ENCODE measurements around the gene ACTR8. TPM values are rescaled to one million over a fixed set of nuclear protein-coding genes. Genes with fewer than 3 reads are reported as not detected.

Gene ACTR8
- total RNA-seq, 1 experiment from 2014 or later, result 29.9 TPM

DNA sequence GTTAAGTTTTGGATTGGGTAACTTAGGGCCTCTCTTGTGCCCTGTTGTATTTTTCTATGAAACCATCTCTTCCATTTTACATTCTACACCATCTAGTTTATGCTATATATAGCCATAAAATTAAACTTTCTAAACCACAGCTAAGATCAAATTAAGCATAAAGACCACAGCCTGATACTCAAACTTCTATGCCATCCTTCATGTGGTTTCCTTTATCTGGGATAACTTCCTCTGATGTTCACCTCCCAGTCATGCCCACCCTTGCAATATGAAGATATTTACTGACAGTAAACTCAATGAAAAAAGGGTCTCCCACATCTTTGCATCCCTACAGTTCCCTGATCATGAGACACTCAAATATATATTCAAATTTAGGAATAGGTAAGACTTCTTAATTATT lies 5.5 kb upstream of the ACTR8 start:
- ChIA-PET POLR2A (no interaction called here), CTCF (no interaction called here)
- Mint-ChIP-seq H3K27ac (no peak overlapping the region), H3K36me3 (peaks cover 23% of the 10 kb centered on the region), H3K4me3 (no peak overlapping the region), H3K9me3 (no peaks in the 10 kb centered on the region), H3K4me1 (peaks cover 18% of the 10 kb centered on the region), H3K27me3 (ENCODE audit: low read depth) (no peaks in the 10 kb centered on the region)
- DNase-seq (ENCODE audit: low spot score) (no peak), ATAC-seq (no peak)
- TF ChIP-seq, protein P1, sequence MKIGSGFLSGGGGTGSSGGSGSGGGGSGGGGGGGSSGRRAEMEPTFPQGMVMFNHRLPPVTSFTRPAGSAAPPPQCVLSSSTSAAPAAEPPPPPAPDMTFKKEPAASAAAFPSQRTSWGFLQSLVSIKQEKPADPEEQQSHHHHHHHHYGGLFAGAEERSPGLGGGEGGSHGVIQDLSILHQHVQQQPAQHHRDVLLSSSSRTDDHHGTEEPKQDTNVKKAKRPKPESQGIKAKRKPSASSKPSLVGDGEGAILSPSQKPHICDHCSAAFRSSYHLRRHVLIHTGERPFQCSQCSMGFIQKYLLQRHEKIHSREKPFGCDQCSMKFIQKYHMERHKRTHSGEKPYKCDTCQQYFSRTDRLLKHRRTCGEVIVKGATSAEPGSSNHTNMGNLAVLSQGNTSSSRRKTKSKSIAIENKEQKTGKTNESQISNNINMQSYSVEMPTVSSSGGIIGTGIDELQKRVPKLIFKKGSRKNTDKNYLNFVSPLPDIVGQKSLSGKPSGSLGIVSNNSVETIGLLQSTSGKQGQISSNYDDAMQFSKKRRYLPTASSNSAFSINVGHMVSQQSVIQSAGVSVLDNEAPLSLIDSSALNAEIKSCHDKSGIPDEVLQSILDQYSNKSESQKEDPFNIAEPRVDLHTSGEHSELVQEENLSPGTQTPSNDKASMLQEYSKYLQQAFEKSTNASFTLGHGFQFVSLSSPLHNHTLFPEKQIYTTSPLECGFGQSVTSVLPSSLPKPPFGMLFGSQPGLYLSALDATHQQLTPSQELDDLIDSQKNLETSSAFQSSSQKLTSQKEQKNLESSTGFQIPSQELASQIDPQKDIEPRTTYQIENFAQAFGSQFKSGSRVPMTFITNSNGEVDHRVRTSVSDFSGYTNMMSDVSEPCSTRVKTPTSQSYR (CRISPR knock-in tag; IDR thresholded peaks at IDR 0.05), result no peak

DNA sequence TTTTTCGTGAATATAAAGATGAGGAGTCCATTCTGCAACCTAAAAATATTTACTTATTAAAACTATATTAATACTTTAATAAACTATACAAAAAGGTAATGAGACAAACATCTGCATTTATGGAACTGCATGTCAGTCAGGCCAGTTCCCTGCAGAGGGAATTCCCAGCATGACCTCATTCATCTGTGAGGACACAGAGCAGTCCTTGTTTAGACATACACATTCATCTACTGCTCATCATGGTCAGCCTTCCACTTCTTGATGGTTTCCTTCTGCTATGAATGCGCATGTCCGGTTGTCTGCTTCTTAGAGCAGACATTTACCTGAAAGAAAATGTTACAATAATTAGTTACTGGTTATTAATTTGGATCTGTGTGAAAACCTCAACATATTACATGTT lies 3.3 kb upstream of the ACTR8 start:
- no peak for ATAC-seq
- Mint-ChIP-seq H3K9me3 (no peaks in the 10 kb centered on the region), H3K27ac (no peak overlapping the region), H3K4me3 (no peak overlapping the region), H3K27me3 (ENCODE audit: low read depth) (no peaks in the 10 kb centered on the region), H3K36me3 (peaks cover 23% of the 10 kb centered on the region), H3K4me1 (peaks cover 17% of the 10 kb centered on the region)
- POLR2A ChIA-PET, result no interaction called here
- no peak for DNase-seq (ENCODE audit: low spot score)
- CTCF ChIA-PET, result no interaction called here
- no peak for TF ChIP-seq TP53 (CRISPR knock-in tag; IDR thresholded peaks at IDR 0.05)
- TF ChIP-seq, protein P2, sequence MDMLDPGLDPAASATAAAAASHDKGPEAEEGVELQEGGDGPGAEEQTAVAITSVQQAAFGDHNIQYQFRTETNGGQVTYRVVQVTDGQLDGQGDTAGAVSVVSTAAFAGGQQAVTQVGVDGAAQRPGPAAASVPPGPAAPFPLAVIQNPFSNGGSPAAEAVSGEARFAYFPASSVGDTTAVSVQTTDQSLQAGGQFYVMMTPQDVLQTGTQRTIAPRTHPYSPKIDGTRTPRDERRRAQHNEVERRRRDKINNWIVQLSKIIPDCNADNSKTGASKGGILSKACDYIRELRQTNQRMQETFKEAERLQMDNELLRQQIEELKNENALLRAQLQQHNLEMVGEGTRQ (CRISPR knock-in tag; IDR thresholded peaks at IDR 0.05), result no peak
- TF ChIP-seq, protein P3, sequence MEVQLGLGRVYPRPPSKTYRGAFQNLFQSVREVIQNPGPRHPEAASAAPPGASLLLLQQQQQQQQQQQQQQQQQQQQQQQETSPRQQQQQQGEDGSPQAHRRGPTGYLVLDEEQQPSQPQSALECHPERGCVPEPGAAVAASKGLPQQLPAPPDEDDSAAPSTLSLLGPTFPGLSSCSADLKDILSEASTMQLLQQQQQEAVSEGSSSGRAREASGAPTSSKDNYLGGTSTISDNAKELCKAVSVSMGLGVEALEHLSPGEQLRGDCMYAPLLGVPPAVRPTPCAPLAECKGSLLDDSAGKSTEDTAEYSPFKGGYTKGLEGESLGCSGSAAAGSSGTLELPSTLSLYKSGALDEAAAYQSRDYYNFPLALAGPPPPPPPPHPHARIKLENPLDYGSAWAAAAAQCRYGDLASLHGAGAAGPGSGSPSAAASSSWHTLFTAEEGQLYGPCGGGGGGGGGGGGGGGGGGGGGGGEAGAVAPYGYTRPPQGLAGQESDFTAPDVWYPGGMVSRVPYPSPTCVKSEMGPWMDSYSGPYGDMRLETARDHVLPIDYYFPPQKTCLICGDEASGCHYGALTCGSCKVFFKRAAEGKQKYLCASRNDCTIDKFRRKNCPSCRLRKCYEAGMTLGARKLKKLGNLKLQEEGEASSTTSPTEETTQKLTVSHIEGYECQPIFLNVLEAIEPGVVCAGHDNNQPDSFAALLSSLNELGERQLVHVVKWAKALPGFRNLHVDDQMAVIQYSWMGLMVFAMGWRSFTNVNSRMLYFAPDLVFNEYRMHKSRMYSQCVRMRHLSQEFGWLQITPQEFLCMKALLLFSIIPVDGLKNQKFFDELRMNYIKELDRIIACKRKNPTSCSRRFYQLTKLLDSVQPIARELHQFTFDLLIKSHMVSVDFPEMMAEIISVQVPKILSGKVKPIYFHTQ (CRISPR knock-in tag; IDR thresholded peaks at IDR 0.05), result no peak
- no peak for TF ChIP-seq SP1 (CRISPR knock-in tag; conservative IDR thresholded peaks at IDR 0.05)
- TF ChIP-seq OVOL2 (CRISPR knock-in tag; IDR thresholded peaks at IDR 0.05; ENCODE audit: borderline replicate concordance), result no peak
- TF ChIP-seq, protein P4, sequence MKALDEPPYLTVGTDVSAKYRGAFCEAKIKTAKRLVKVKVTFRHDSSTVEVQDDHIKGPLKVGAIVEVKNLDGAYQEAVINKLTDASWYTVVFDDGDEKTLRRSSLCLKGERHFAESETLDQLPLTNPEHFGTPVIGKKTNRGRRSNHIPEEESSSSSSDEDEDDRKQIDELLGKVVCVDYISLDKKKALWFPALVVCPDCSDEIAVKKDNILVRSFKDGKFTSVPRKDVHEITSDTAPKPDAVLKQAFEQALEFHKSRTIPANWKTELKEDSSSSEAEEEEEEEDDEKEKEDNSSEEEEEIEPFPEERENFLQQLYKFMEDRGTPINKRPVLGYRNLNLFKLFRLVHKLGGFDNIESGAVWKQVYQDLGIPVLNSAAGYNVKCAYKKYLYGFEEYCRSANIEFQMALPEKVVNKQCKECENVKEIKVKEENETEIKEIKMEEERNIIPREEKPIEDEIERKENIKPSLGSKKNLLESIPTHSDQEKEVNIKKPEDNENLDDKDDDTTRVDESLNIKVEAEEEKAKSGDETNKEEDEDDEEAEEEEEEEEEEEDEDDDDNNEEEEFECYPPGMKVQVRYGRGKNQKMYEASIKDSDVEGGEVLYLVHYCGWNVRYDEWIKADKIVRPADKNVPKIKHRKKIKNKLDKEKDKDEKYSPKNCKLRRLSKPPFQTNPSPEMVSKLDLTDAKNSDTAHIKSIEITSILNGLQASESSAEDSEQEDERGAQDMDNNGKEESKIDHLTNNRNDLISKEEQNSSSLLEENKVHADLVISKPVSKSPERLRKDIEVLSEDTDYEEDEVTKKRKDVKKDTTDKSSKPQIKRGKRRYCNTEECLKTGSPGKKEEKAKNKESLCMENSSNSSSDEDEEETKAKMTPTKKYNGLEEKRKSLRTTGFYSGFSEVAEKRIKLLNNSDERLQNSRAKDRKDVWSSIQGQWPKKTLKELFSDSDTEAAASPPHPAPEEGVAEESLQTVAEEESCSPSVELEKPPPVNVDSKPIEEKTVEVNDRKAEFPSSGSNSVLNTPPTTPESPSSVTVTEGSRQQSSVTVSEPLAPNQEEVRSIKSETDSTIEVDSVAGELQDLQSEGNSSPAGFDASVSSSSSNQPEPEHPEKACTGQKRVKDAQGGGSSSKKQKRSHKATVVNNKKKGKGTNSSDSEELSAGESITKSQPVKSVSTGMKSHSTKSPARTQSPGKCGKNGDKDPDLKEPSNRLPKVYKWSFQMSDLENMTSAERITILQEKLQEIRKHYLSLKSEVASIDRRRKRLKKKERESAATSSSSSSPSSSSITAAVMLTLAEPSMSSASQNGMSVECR (CRISPR knock-in tag; IDR thresholded peaks at IDR 0.05; ENCODE audit: borderline replicate concordance), result no peak
- TF ChIP-seq, protein P5, sequence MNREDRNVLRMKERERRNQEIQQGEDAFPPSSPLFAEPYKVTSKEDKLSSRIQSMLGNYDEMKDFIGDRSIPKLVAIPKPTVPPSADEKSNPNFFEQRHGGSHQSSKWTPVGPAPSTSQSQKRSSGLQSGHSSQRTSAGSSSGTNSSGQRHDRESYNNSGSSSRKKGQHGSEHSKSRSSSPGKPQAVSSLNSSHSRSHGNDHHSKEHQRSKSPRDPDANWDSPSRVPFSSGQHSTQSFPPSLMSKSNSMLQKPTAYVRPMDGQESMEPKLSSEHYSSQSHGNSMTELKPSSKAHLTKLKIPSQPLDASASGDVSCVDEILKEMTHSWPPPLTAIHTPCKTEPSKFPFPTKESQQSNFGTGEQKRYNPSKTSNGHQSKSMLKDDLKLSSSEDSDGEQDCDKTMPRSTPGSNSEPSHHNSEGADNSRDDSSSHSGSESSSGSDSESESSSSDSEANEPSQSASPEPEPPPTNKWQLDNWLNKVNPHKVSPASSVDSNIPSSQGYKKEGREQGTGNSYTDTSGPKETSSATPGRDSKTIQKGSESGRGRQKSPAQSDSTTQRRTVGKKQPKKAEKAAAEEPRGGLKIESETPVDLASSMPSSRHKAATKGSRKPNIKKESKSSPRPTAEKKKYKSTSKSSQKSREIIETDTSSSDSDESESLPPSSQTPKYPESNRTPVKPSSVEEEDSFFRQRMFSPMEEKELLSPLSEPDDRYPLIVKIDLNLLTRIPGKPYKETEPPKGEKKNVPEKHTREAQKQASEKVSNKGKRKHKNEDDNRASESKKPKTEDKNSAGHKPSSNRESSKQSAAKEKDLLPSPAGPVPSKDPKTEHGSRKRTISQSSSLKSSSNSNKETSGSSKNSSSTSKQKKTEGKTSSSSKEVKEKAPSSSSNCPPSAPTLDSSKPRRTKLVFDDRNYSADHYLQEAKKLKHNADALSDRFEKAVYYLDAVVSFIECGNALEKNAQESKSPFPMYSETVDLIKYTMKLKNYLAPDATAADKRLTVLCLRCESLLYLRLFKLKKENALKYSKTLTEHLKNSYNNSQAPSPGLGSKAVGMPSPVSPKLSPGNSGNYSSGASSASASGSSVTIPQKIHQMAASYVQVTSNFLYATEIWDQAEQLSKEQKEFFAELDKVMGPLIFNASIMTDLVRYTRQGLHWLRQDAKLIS (CRISPR knock-in tag; IDR thresholded peaks at IDR 0.05; ENCODE audit: borderline replicate concordance), result no peak
- TF ChIP-seq, protein P6, sequence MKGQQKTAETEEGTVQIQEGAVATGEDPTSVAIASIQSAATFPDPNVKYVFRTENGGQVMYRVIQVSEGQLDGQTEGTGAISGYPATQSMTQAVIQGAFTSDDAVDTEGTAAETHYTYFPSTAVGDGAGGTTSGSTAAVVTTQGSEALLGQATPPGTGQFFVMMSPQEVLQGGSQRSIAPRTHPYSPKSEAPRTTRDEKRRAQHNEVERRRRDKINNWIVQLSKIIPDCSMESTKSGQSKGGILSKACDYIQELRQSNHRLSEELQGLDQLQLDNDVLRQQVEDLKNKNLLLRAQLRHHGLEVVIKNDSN (CRISPR knock-in tag; IDR thresholded peaks at IDR 0.05), result no peak
- no peak for TF ChIP-seq SMAD4 (CRISPR knock-in tag; IDR thresholded peaks at IDR 0.05)
- no peak for TF ChIP-seq JUN (CRISPR knock-in tag; IDR thresholded peaks at IDR 0.05)
- TF ChIP-seq TEAD1 (CRISPR knock-in tag; IDR thresholded peaks at IDR 0.05), result no peak
- TF ChIP-seq ZNF317 (CRISPR knock-in tag; IDR thresholded peaks at IDR 0.05; ENCODE audit: borderline replicate concordance, low read depth), result no peak
- TF ChIP-seq, protein P1 (CRISPR knock-in tag; IDR thresholded peaks at IDR 0.05), result no peak
- no peak for TF ChIP-seq CBFB (CRISPR knock-in tag; IDR thresholded peaks at IDR 0.05; ENCODE audit: low read depth)
- TF ChIP-seq, protein P7, sequence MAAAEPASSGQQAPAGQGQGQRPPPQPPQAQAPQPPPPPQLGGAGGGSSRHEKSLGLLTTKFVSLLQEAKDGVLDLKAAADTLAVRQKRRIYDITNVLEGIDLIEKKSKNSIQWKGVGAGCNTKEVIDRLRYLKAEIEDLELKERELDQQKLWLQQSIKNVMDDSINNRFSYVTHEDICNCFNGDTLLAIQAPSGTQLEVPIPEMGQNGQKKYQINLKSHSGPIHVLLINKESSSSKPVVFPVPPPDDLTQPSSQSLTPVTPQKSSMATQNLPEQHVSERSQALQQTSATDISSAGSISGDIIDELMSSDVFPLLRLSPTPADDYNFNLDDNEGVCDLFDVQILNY (CRISPR knock-in tag; IDR thresholded peaks at IDR 0.05), result no peak

Data from WTC11 (cell line).